Thyroid gland (tissue), 4 donors: ENCODE results near the gene TTLL10. TPM values are rescaled to one million over a fixed set of nuclear protein-coding genes. Genes with fewer than 3 reads are reported as not detected.

Experiments
- DNase-seq, 2 donors: peaks; one replicate each; pipeline ENCODE4 v3.0.0-alpha.2; 2019
- H3K27ac ChIP-seq, 3 donors: fragments of 200-600 bp; sonication (generic); 1 replicate in 2 of 3; 2 replicates in 1 of 3; pipeline ENCODE4 v1.5.1; 2016 to 2019; ENCODE audit warnings: mild to moderate bottlenecking in 1 of 3, moderate library complexity in 1 of 3
- H3K27me3 ChIP-seq: fragments of 200-600 bp; sonication (generic); one replicate; pipeline ENCODE4 v1.5.1; 2019
- H3K36me3 ChIP-seq, 2 donors: fragments of 200-600 bp; sonication (generic); one replicate each; pipeline ENCODE4 v1.5.1; 2016 to 2019
- H3K4me1 ChIP-seq, 2 donors: fragments of 200-600 bp; sonication (generic); one replicate each; pipeline ENCODE4 v1.5.1; 2017 to 2019
- H3K4me3 ChIP-seq, 3 donors: fragments of 200-600 bp; sonication (generic); replicated peaks in 1 of 3; 1 replicate in 2 of 3; 2 replicates in 1 of 3; pipeline ENCODE4 v1.5.1; 2016; ENCODE audit warnings: mild to moderate bottlenecking in 1 of 3
- H3K9me3 ChIP-seq: fragments of 200-600 bp; sonication (generic); one replicate; pipeline ENCODE4 v1.5.1; 2017
- POLR2A ChIP-seq, 2 donors: fragments of 450-650 bp; IDR thresholded peaks; one replicate each; pipeline ENCODE4 v1.6.1; 2017; ENCODE audit warnings: antibody characterized with exemption in 2 of 2, mild to moderate bottlenecking in 2 of 2, moderate library complexity in 1 of 2
- WGBS, 2 donors: methylation state at CpG; one replicate each; pipeline ENCODE4 v1.1.5; 2017; 5-methylcytosine and 5-hydroxymethylcytosine counted together
- intact Hi-C: fragments of 100-400 bp; cut with DNase I; formaldehyde crosslinking; loops from one replicate; pipeline ENCODE4 v1.15.1; 2023
- total RNA-seq, 4 donors: library from RNA; depleted of rRNA; stranded (reverse); fragments of >200 nt; gene quantifications; one replicate each; pipeline ENCODE4 v1.2.3, GENCODE V29; 2016
- TF ChIP-seq, protein P1 (sequence below), 6 experiments: fragments of 200-600 bp in 3 of 6; fragments of 450-650 bp in 3 of 6; sonication (generic) in 3 of 6; IDR thresholded peaks; one replicate each; pipeline ENCODE4 v1.5.1; 2016 to 2019; ENCODE audit warnings: antibody characterized with exemption in 6 of 6, mild to moderate bottlenecking in 2 of 6, inconsistent platforms in 1 of 6, moderate library complexity in 1 of 6

The TTLL10 gene
- total RNA-seq, 4 donors from 2014 or later: 0.13 to 0.29 TPM; not detected in 2

DNA sequence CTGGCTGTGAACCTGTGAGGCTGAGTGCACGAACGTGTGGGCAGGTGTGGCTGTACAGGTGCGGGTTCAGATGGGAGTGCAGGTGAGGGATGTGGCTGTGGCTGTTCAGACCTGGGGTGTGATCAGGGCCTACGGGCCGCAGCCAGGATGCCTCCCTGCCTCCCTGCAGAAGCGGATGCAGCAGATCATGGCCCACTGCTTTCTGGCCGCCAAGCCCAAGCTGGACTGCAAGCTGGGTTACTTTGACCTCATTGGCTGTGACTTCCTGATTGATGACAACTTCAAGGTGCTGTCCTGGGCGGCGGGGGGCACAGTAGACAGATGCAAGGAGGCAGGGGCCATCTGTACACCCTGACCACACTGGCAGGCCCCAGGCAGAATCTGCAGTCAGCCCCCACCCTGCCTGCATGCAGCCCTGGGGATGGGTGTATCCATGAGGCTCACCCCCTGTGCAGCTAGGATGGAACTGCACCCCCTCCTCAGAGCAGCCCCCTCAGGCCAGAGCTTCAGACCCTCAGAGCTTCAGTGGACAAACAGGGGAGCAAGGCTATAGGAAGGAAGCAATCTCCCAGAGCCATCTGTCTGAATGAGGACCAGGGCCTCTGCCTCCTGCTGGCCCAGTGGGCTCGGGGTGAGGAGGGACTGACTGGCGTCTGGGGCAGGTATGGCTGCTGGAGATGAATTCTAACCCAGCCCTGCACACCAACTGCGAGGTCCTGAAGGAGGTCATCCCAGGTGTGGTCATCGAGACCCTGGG is 22.9 kb downstream of the TTLL10 start:
- TF ChIP-seq, protein P1, sequence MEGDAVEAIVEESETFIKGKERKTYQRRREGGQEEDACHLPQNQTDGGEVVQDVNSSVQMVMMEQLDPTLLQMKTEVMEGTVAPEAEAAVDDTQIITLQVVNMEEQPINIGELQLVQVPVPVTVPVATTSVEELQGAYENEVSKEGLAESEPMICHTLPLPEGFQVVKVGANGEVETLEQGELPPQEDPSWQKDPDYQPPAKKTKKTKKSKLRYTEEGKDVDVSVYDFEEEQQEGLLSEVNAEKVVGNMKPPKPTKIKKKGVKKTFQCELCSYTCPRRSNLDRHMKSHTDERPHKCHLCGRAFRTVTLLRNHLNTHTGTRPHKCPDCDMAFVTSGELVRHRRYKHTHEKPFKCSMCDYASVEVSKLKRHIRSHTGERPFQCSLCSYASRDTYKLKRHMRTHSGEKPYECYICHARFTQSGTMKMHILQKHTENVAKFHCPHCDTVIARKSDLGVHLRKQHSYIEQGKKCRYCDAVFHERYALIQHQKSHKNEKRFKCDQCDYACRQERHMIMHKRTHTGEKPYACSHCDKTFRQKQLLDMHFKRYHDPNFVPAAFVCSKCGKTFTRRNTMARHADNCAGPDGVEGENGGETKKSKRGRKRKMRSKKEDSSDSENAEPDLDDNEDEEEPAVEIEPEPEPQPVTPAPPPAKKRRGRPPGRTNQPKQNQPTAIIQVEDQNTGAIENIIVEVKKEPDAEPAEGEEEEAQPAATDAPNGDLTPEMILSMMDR (IDR thresholded peaks at IDR 0.05): no peak
- TF ChIP-seq POLR2A (IDR thresholded peaks at IDR 0.05): no peak
- no peak for DNase-seq
- Histone ChIP-seq H3K36me3 (no peaks in the 10 kb centered on the region), H3K4me1 (peaks cover 0 to 9% of the 10 kb centered on the region in 2 donors), H3K4me3 (no peak overlapping the region), H3K27ac (no peak overlapping the region), H3K27me3 (no peaks in the 10 kb centered on the region), H3K9me3 (no peaks in the 10 kb centered on the region)
- intact Hi-C loops: no loop called here
- 80 to 84% methylated on average over 11 of the region's 13 CpGs for WGBS, 2 donors

DNA sequence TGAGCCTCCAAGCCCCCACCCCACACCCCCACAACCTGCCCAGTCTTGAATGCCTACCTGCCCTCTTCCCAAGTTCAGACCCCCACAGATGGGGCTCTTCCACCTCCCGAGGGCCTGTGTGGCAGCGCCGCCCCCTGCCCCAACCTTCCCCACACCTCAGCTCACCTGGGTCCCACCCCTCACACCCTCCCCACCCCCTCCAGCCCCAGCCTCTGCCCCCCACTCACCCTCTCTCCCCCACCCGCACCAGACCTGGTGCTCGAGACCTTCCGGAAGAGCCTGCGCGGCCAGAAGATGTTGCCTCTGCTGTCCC is 23.5 kb downstream of the TTLL10 start:
- WGBS, 2 donors: 82 to 83% methylated on average over 3 to 7 of the region's 8 CpGs
- H3K36me3 ChIP-seq: no peaks in the 10 kb centered on the region
- TF ChIP-seq, protein P1 (IDR thresholded peaks at IDR 0.05): no peak
- no peak for TF ChIP-seq POLR2A (IDR thresholded peaks at IDR 0.05)
- DNase-seq: no peak
- no peaks in the 10 kb centered on the region for H3K27me3 ChIP-seq
- H3K4me3 ChIP-seq: no peak overlapping the region
- H3K4me1 ChIP-seq: peaks cover 0 to 9% of the 10 kb centered on the region in 2 donors
- H3K9me3 ChIP-seq: no peaks in the 10 kb centered on the region
- no peak overlapping the region for H3K27ac ChIP-seq
- intact Hi-C loops: no loop called here

DNA sequence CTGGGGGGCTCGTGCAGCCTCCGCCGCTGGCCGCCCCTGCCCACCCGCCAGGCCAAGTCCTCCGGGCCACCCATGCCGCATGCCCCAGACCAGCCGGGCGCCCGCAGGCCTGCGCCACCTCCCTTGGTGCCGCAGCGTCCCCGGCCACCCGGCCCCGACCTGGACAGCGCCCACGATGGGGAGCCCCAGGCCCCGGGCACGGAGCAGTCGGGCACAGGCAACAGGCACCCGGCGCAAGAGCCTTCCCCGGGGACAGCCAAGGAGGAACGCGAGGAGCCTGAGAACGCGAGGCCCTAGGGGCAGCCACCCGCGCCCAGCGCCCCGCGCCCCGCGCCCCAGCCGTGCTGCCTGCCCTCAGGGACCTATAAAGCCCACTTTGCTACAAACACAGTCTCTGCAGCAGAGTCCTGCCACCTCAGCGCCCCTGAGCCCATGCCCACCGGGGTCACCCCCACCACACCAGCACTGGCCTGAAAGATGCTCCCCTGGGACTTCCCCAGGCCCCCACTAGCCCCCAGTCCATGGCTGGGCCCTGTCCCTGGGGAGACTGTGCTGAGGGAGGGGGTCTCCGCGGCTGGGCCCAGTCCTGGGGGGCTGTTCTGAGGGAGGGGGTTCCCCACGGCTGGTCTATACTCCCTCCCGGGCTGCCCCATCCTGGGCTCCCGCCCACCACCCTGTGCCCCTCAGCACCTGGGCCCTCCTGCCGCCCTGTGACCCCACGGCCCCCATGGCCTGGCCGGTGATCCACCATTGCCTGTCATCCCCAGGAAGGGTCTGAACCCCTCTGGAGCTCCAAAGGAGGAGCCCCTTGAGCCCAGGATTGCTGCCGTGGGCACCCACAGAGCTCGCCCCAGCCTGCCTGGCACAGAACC is 24.1 kb downstream of the TTLL10 start:
- DNase-seq: no peak
- intact Hi-C loops: no loop called here
- no peak overlapping the region for H3K27ac ChIP-seq
- no peaks in the 10 kb centered on the region for H3K9me3 ChIP-seq
- no peaks in the 10 kb centered on the region for H3K36me3 ChIP-seq
- no peak overlapping the region for H3K4me3 ChIP-seq
- TF ChIP-seq, protein P1 (IDR thresholded peaks at IDR 0.05): no peak
- no peak for TF ChIP-seq POLR2A (IDR thresholded peaks at IDR 0.05)
- 89 to 100% methylated on average over 2 to 23 of the region's 48 CpGs for WGBS, 2 donors
- no peaks in the 10 kb centered on the region for H3K27me3 ChIP-seq
- H3K4me1 ChIP-seq: peaks cover 0 to 9% of the 10 kb centered on the region in 2 donors

DNA sequence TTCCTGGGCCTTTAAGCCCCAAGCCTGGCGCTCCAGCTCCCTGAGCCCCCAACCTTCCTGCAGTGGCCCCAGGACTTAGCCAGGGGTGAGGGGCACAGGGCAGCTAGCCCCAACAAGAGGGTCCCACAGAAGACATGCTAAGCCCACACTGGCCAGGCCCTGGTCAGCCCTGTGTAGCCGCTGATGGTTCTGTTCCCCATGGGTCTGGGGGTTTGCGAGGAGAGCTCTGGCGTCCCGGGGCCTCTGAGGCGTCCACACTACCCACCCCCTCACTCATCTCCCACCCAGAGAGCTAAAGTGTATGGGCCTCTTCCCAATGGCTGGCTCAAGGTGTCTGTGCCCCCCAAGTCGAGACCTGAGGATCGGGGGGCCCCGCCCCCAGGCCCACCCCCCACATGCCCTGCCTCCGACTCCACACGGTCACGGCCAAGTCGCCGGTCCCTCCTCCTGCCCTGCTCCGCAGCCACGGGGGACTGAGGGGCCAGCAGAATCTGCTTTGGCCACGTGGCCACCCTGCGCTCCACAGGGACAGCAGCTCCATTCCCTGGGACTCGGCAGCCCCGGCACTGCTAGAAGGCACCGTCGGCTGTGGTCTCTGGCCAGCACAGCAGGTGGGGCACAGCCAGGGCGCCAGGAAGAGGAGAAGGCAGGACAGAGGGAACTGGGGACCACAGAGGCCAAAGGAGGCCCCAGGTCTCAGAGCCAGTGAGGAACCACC is 24.9 kb downstream of the TTLL10 start:
- Histone ChIP-seq H3K27me3 (no peaks in the 10 kb centered on the region), H3K27ac (no peak overlapping the region), H3K36me3 (no peaks in the 10 kb centered on the region), H3K9me3 (no peaks in the 10 kb centered on the region), H3K4me3 (no peak overlapping the region), H3K4me1 (peaks cover 0 to 9% of the 10 kb centered on the region in 2 donors)
- intact Hi-C loops: no loop called here
- no peak for DNase-seq
- 62 to 75% methylated on average over 14 to 19 of the region's 23 CpGs for WGBS, 2 donors
- TF ChIP-seq POLR2A (IDR thresholded peaks at IDR 0.05): no peak
- TF ChIP-seq, protein P1 (IDR thresholded peaks at IDR 0.05): no peak
